ENCODE results near the gene TAS2R31.

TAS2R31 gene

GRCh38 chr12:11014234-11014633, 17.0 kb downstream of the TAS2R31 start:
- Histone ChIP-seq H3K27me3 (ENCODE audit: control insufficient read depth in 1 of 2, insufficient read depth in 2 of 2, low read length in 2 of 2) (no peaks in the 10 kb centered on the region), H3K4me1 (ENCODE audit: control insufficient read depth in 1 of 2, insufficient read depth in 2 of 2, low read length in 2 of 2) (peaks cover 10 to 20% of the 10 kb centered on the region in 2 donors), H3K9me3 (ENCODE audit: control insufficient read depth in 1 of 2, low read length in 2 of 2) (no peaks in the 10 kb centered on the region), H3K9ac (ENCODE audit: low read depth in 1 of 2, low read length in 2 of 2) (no peak overlapping the region), H3K36me3 (ENCODE audit: control insufficient read depth in 1 of 2, insufficient read depth in 2 of 2, low read length in 2 of 2) (no peaks in the 10 kb centered on the region), H3K4me3 (ENCODE audit: low read depth in 1 of 2, low read length in 2 of 2) (no peak overlapping the region), H3K27ac (ENCODE audit: low read depth, low read length) (no peak overlapping the region)

DNA sequence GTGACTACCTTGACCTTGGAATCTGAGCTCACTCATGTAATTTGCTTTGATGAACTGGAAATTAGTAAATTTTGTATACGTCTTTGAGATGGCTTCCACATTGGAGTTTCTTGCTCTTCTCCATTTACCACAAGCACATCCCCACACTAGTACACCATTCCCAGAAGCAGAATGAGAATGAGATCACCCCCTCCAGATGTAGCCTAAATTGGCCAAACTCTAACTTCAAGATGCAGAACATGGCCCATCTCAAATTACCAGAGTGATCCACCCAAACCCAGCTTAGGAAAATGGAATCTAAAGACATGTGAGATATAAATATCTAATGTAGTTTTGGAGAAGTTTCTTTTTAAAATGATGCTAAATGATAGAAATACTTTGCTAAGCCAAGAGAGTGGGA, 23.6 kb downstream of the TAS2R31 start:
- Histone ChIP-seq H3K4me3 (ENCODE audit: low read depth in 1 of 2, low read length in 2 of 2) (no peak overlapping the region), H3K27me3 (ENCODE audit: control insufficient read depth in 1 of 2, insufficient read depth in 2 of 2, low read length in 2 of 2) (no peaks in the 10 kb centered on the region), H3K9me3 (ENCODE audit: control insufficient read depth in 1 of 2, low read length in 2 of 2) (no peaks in the 10 kb centered on the region), H3K36me3 (ENCODE audit: control insufficient read depth in 1 of 2, insufficient read depth in 2 of 2, low read length in 2 of 2) (no peaks in the 10 kb centered on the region), H3K9ac (ENCODE audit: low read depth in 1 of 2, low read length in 2 of 2) (no peak overlapping the region), H3K4me1 (ENCODE audit: control insufficient read depth in 1 of 2, insufficient read depth in 2 of 2, low read length in 2 of 2) (no peaks in the 10 kb centered on the region), H3K27ac (ENCODE audit: low read depth, low read length) (no peak overlapping the region)

DNA sequence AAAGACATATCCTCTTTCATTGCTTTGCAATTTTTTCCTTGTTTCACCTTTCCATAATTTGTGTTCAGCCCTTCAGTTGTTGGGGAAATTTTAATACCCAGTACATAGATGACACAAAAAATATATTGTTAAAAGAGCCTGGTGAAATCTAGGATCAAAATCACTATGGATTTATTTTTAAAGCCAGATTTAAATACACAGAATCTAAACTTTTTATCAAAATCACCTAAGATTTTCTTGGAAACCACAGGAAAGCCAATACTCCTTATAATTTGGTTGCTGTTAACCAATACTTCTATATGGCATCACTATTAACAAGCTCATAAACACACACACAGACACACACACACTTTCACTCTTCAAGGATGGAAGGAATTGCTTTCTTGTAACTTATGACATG, 33.0 kb downstream of the TAS2R31 start, which contains the start of gene TAS2R20:
Gene TAS2R20, minus strand, starts transcription at position 101 of the 400 bp plus-strand sequence. CDS start 429 bp downstream, outside the sequence.
- no peak within 1 kb of the TSS for H3K27ac ChIP-seq (ENCODE audit: low read depth, low read length)
- no peak within 1 kb of the TSS for H3K9ac ChIP-seq (ENCODE audit: low read depth in 1 of 2, low read length in 2 of 2)

GRCh38 chr12:10994307-10994706, 36.9 kb downstream of the TAS2R31 start:
- Histone ChIP-seq H3K27me3 (ENCODE audit: control insufficient read depth in 1 of 2, insufficient read depth in 2 of 2, low read length in 2 of 2) (no peaks in the 10 kb centered on the region), H3K9me3 (ENCODE audit: control insufficient read depth in 1 of 2, low read length in 2 of 2) (peaks cover 0 to 4% of the 10 kb centered on the region in 2 donors), H3K9ac (ENCODE audit: low read depth in 1 of 2, low read length in 2 of 2) (no peak overlapping the region), H3K4me1 (ENCODE audit: control insufficient read depth in 1 of 2, insufficient read depth in 2 of 2, low read length in 2 of 2) (no peaks in the 10 kb centered on the region), H3K27ac (ENCODE audit: low read depth, low read length) (no peak overlapping the region), H3K36me3 (ENCODE audit: control insufficient read depth in 1 of 2, insufficient read depth in 2 of 2, low read length in 2 of 2) (peaks cover 0 to 4% of the 10 kb centered on the region in 2 donors), H3K4me3 (ENCODE audit: low read depth in 1 of 2, low read length in 2 of 2) (no peak overlapping the region)

More for the DNA sequence above, 33.0 kb downstream of the TAS2R31 start, which contains the start of gene TAS2R20:
- Histone ChIP-seq H3K27me3 (ENCODE audit: control insufficient read depth in 1 of 2, insufficient read depth in 2 of 2, low read length in 2 of 2) (no peaks in the 10 kb centered on the region), H3K4me1 (ENCODE audit: control insufficient read depth in 1 of 2, insufficient read depth in 2 of 2, low read length in 2 of 2) (no peaks in the 10 kb centered on the region), H3K4me3 (ENCODE audit: low read depth in 1 of 2, low read length in 2 of 2) (no peak within 1 kb of the TSS), H3K36me3 (ENCODE audit: control insufficient read depth in 1 of 2, insufficient read depth in 2 of 2, low read length in 2 of 2) (peaks cover 0 to 4% of the 10 kb centered on the region in 2 donors), H3K9me3 (ENCODE audit: control insufficient read depth in 1 of 2, low read length in 2 of 2) (no peaks in the 10 kb centered on the region)

DNA sequence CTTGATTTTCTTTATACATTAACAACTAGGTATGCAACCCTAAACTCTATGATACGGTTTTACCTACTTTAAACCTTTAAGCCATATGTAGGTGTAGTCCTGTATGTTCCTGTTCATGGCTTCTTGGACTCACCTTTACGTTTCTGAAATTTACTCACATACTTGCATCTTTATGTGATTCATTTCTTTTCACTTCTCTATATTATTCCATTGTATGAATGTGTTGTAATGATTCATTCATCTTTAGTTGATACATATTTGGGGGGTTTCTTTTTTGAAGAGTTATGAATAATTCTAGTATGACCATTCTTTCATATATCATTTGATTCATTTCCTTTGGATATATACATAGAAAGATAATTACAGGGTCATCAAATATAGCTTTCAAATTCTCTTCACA, 42.1 kb downstream of the TAS2R31 start:
- Histone ChIP-seq H3K9me3 (ENCODE audit: control insufficient read depth in 1 of 2, low read length in 2 of 2) (peaks cover 0 to 4% of the 10 kb centered on the region in 2 donors), H3K9ac (ENCODE audit: low read depth in 1 of 2, low read length in 2 of 2) (no peak overlapping the region), H3K36me3 (ENCODE audit: control insufficient read depth in 1 of 2, insufficient read depth in 2 of 2, low read length in 2 of 2) (peaks cover 0 to 2% of the 10 kb centered on the region in 2 donors), H3K27me3 (ENCODE audit: control insufficient read depth in 1 of 2, insufficient read depth in 2 of 2, low read length in 2 of 2) (no peaks in the 10 kb centered on the region), H3K4me1 (ENCODE audit: control insufficient read depth in 1 of 2, insufficient read depth in 2 of 2, low read length in 2 of 2) (no peaks in the 10 kb centered on the region), H3K4me3 (ENCODE audit: low read depth in 1 of 2, low read length in 2 of 2) (no peak overlapping the region), H3K27ac (ENCODE audit: low read depth, low read length) (no peak overlapping the region)

GRCh38 chr12:10986812-10987211, 44.4 kb downstream of the TAS2R31 start, which contains the start of gene TAS2R50:
TAS2R50 (minus strand) TSS chr12:10986912; CDS start chr12:10986860, 52 bp downstream.
- Histone ChIP-seq H3K36me3 (ENCODE audit: control insufficient read depth in 1 of 2, insufficient read depth in 2 of 2, low read length in 2 of 2) (no peaks in the 10 kb centered on the region), H3K4me3 (ENCODE audit: low read depth in 1 of 2, low read length in 2 of 2) (no peak within 1 kb of the TSS), H3K27me3 (ENCODE audit: control insufficient read depth in 1 of 2, insufficient read depth in 2 of 2, low read length in 2 of 2) (no peaks in the 10 kb centered on the region), H3K27ac (ENCODE audit: low read depth, low read length) (no peak within 1 kb of the TSS), H3K4me1 (ENCODE audit: control insufficient read depth in 1 of 2, insufficient read depth in 2 of 2, low read length in 2 of 2) (no peaks in the 10 kb centered on the region), H3K9me3 (ENCODE audit: control insufficient read depth in 1 of 2, low read length in 2 of 2) (peaks cover 0 to 4% of the 10 kb centered on the region in 2 donors), H3K9ac (ENCODE audit: low read depth in 1 of 2, low read length in 2 of 2) (no peak within 1 kb of the TSS)

GRCh38 chr12:10982244-10982643, 49.0 kb downstream of the TAS2R31 start:
- Histone ChIP-seq H3K27me3 (ENCODE audit: control insufficient read depth in 1 of 2, insufficient read depth in 2 of 2, low read length in 2 of 2) (no peaks in the 10 kb centered on the region), H3K9me3 (ENCODE audit: control insufficient read depth in 1 of 2, low read length in 2 of 2) (no peaks in the 10 kb centered on the region), H3K36me3 (ENCODE audit: control insufficient read depth in 1 of 2, insufficient read depth in 2 of 2, low read length in 2 of 2) (no peaks in the 10 kb centered on the region), H3K9ac (ENCODE audit: low read depth in 1 of 2, low read length in 2 of 2) (no peak overlapping the region), H3K4me1 (ENCODE audit: control insufficient read depth in 1 of 2, insufficient read depth in 2 of 2, low read length in 2 of 2) (no peaks in the 10 kb centered on the region), H3K27ac (ENCODE audit: low read depth, low read length) (no peak overlapping the region), H3K4me3 (ENCODE audit: low read depth in 1 of 2, low read length in 2 of 2) (no peak overlapping the region)

All from duodenal mucosa (tissue), 2 donors.